HCT116 (cell line): ENCODE results near the gene SLC12A7. TPM values are rescaled to one million over a fixed set of nuclear protein-coding genes. Genes with fewer than 3 reads are reported as not detected.

Experiments
- ATAC-seq: fragments of 200-7000 bp; cut with Tn5 transposase; 2 replicates; pipeline ENCODE4 v1.9.1; 2020; ENCODE audit warnings: mild to moderate bottlenecking, moderate library complexity
- BruUV-seq: library from RNA; stranded (reverse); fragments of 400-500 nt; replicated peaks from 2 replicates; lab custom pipeline; 2021; lab: Mats Ljungman, UMichigan
- CTCF ChIA-PET: fragments of 300-600 bp; sonication (Branson Sonifier 250); formaldehyde crosslinking; loops from one replicate; lab custom pipeline; 2021; ENCODE audit warnings: antibody characterized with exemption; lab: Charles Lee
- POLR2A ChIA-PET: fragments of 300-600, 350-600 bp; sonication (Branson Sonifier 250); formaldehyde crosslinking; loops from one replicate; lab custom pipeline; 2021; ENCODE audit warnings: antibody characterized with exemption; lab: Charles Lee
- RAD21 ChIA-PET, 2 experiments: fragments of 300-600 bp; sonication (Branson Sonifier 250); formaldehyde crosslinking; loops; one replicate each; lab custom pipeline; 2023; ENCODE audit warnings: low total read pairs in 2 of 2; ENCODE audit not compliant: uncharacterized antibody in 2 of 2, unreplicated experiment in 2 of 2, low non-redundant PET in 1 of 2; lab: Charles Lee
- DNase-seq: peaks from one replicate; pipeline ENCODE4 v3.0.0-alpha.2; 2010; ENCODE audit warnings: low read depth, low spot score
- H2AFZ ChIP-seq: fragments of 200-600 bp; shearing (Covaris generic), sonication (generic); 2 replicates; pipeline ENCODE4 v1.6.1; 2017; ENCODE audit warnings: low read depth, mixed run types, mixed read lengths, antibody characterized with exemption, low read length; ENCODE audit not compliant: poor library complexity, severe bottlenecking
- H3K27ac ChIP-seq: 2 replicates; pipeline ENCODE4 v1.5.1; 2012; ENCODE audit warnings: low read depth, low read length
- H3K27me3 ChIP-seq: fragments of 200-600 bp; sonication (generic); 2 replicates; pipeline ENCODE4 v1.6.1; 2016; ENCODE audit warnings: mixed run types, low read length, mixed read lengths; ENCODE audit not compliant: insufficient read depth
- H3K36me3 ChIP-seq, 2 experiments: fragments of 200-500 bp in 1 of 2; fragments of 200-600 bp in 1 of 2; sonication (Bioruptor generic) in 1 of 2; sonication (generic) in 1 of 2; 2 replicates each; pipeline versions ENCODE4 v1.5.1 to v1.6.1; 2014 to 2016; ENCODE audit warnings: low read length in 2 of 2, inconsistent platforms in 1 of 2, mixed read lengths in 1 of 2, mixed run types in 1 of 2; ENCODE audit not compliant: insufficient read depth in 2 of 2, control insufficient read depth in 1 of 2
- H3K4me1 ChIP-seq, 2 experiments: fragments of 200-600 bp in 1 of 2; sonication (generic) in 1 of 2; 2 replicates each; pipeline versions ENCODE4 v1.5.1 to v1.6.1; 2012 to 2017; ENCODE audit warnings: low read length in 2 of 2, inconsistent platforms in 1 of 2, mild to moderate bottlenecking in 1 of 2, mixed read lengths in 1 of 2, mixed run types in 1 of 2, moderate library complexity in 1 of 2; ENCODE audit not compliant: insufficient read depth in 2 of 2, control insufficient read depth in 1 of 2
- H3K4me2 ChIP-seq: fragments of 200-600 bp; sonication (generic); 2 replicates; pipeline ENCODE4 v1.6.1; 2017; ENCODE audit warnings: mixed run types, low read length, mixed read lengths
- H3K4me3 ChIP-seq, 2 experiments: fragments of 200-600 bp in 1 of 2; sonication (generic) in 1 of 2; replicated peaks in 1 of 2; 2 replicates each; pipeline ENCODE4 v1.5.1; 2011 to 2016; ENCODE audit warnings: low read length in 2 of 2, control low read depth in 1 of 2, low read depth in 1 of 2, mild to moderate bottlenecking in 1 of 2, mixed read lengths in 1 of 2, mixed run types in 1 of 2
- H3K79me2 ChIP-seq: fragments of 200-600 bp; sonication (generic); 2 replicates; pipeline ENCODE4 v1.6.1; 2017; ENCODE audit warnings: mild to moderate bottlenecking, mixed run types, low read length, moderate library complexity, mixed read lengths; ENCODE audit not compliant: insufficient read depth
- H3K9ac ChIP-seq: fragments of 200-600 bp; sonication (generic); 2 replicates; pipeline ENCODE4 v1.6.1; 2016; ENCODE audit warnings: low read length, mixed read lengths
- H3K9me2 ChIP-seq: fragments of 200-600 bp; sonication (generic), shearing (Covaris generic); 2 replicates; pipeline ENCODE4 v1.6.1; 2017; ENCODE audit warnings: mixed run types, mild to moderate bottlenecking, moderate library complexity; ENCODE audit not compliant: insufficient read depth
- H3K9me3 ChIP-seq, 2 experiments: fragments of 200-500 bp in 1 of 2; fragments of 200-600 bp in 1 of 2; sonication (Bioruptor generic) in 1 of 2; sonication (generic) in 1 of 2; 2 replicates each; pipeline ENCODE4 v1.6.1; 2014 to 2017; ENCODE audit warnings: low read length in 2 of 2, mixed read lengths in 2 of 2, inconsistent platforms in 1 of 2, low read depth in 1 of 2, mild to moderate bottlenecking in 1 of 2, mixed run types in 1 of 2, moderate library complexity in 1 of 2; ENCODE audit not compliant: control insufficient read depth in 1 of 2, insufficient read depth in 1 of 2
- H4K20me1 ChIP-seq: fragments of 200-600 bp; sonication (generic), shearing (Covaris generic); 2 replicates; pipeline ENCODE4 v1.6.1; 2017; ENCODE audit warnings: mixed run types, mild to moderate bottlenecking, moderate library complexity; ENCODE audit not compliant: insufficient read depth
- EZH2 ChIP-seq: fragments of 200-600 bp; sonication (generic); IDR thresholded peaks from 2 replicates; pipeline ENCODE4 v1.6.1; 2017; ENCODE audit warnings: antibody characterized with exemption, mixed run types
- EZH2phosphoT487 ChIP-seq: fragments of 200-600 bp; IDR thresholded peaks from 2 replicates; pipeline ENCODE4 v1.6.1; 2018; ENCODE audit warnings: antibody characterized with exemption, borderline replicate concordance
- FOSL1 ChIP-seq: IDR thresholded peaks from 2 replicates; pipeline ENCODE4 v1.6.1; 2012; ENCODE audit warnings: low read depth
- JUND ChIP-seq: IDR thresholded peaks from 2 replicates; pipeline ENCODE4 v1.6.1; 2012
- POLR2A ChIP-seq: IDR thresholded peaks from 2 replicates; pipeline ENCODE4 v1.7.0; 2011; ENCODE audit warnings: borderline replicate concordance; ENCODE audit not compliant: insufficient read depth, insufficient read length; ENCODE audit errors: extremely low read depth
- SRF ChIP-seq: IDR thresholded peaks from 2 replicates; pipeline ENCODE4 v1.6.1; 2012; ENCODE audit warnings: low read depth
- ZNF274 ChIP-seq: fragments of 200-500 bp; sonication (Bioruptor generic); IDR thresholded peaks from 2 replicates; pipeline ENCODE4 v1.6.1; 2014; ENCODE audit warnings: mild to moderate bottlenecking, low read depth, low read length, inconsistent platforms
- intact Hi-C: fragments of 100-400 bp; cut with micrococcal nuclease; formaldehyde crosslinking; loops from 2 replicates; pipeline ENCODE4 v1.10.0; 2022
- total RNA-seq: library from RNA; stranded (reverse); gene quantifications from one replicate; pipeline ENCODE4 v1.2.1, GENCODE V29; 2021; ENCODE audit not compliant: unreplicated experiment
- TF ChIP-seq, protein P1 (sequence below): IDR thresholded peaks from 2 replicates; pipeline ENCODE4 v1.6.1; 2011; ENCODE audit warnings: mild to moderate bottlenecking, low read length, moderate library complexity; ENCODE audit not compliant: insufficient replicate concordance; ENCODE audit errors: extremely low read depth
- TF ChIP-seq, protein P2 (sequence below), 3 experiments: fragments of 200-600 bp in 1 of 3; sonication (generic) in 1 of 3; IDR thresholded peaks in 2 of 3; conservative IDR thresholded peaks in 1 of 3; 2 replicates each; pipeline ENCODE4 v1.5.1; 2012 to 2017; ENCODE audit warnings: low read depth in 2 of 3, low read length in 2 of 3, antibody characterized with exemption in 1 of 3, borderline replicate concordance in 1 of 3, control low read depth in 1 of 3, mild to moderate bottlenecking in 1 of 3, mixed read lengths in 1 of 3, mixed run types in 1 of 3, moderate library complexity in 1 of 3; ENCODE audit not compliant: insufficient read depth in 1 of 3

The SLC12A7 gene
- total RNA-seq, 1 experiment from 2014 or later = 29.6 TPM

DNA sequence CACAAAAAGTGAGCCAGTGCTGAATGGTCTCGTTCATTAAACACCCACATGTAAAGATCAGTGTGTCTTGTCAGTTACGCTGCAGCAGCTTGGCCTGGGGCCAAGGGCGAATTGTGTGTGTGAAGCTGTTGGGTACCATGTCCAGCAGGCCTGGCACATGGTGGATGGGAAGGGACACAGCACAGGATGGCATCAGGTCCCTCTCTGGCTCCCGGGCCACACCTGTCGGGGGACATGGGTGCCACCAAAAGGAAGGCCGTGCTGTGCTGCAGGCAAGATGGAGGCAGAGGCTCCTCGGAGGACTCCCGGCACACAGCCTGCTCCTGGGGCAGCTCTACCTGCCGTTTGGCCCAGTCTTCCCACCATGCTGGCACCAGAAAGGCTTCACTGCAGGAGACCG lies 71.3 kb downstream of the SLC12A7 start (continued):
- no peak for TF ChIP-seq EZH2

DNA sequence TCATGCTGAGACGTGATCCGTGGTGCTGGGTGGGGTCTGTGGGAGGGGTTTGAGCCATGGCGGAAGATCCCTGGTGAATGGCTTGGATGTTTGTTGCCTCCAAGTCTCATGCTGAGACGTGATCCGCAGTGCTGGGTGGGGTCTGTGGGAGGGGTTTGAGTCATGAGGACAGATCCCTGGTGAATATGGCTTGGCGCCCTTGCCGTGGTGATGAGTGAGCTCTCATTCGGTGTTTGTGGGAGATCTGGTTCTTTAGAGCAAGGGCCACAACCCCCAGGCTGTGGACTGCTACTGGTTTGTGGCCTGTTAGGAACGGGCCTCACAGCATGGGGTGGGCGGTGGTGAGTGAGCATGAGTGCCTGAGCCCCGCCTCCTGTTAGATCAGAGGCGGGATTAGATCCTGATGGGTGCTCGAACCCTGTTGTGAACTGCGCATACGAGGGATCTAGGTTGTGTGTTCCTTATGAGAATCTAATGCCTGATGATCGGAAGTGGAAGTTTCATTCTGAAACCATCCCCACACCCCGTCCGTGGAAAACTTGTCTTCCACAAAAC lies 72.1 kb downstream of the SLC12A7 start:
- no TSS peak for BruUV-seq
- intact Hi-C loops = no loop called here
- POLR2A ChIA-PET = no interaction called here
- no peaks in the 10 kb centered on the region for H3K27me3 ChIP-seq
- no peak for DNase-seq
- ATAC-seq = no peak
- no peak overlapping the region for H2AFZ ChIP-seq
- H3K27ac ChIP-seq = no peak overlapping the region
- no peaks in the 10 kb centered on the region for H3K9me2 ChIP-seq
- H3K9ac ChIP-seq = no peak overlapping the region
- CTCF ChIA-PET = no interaction called here
- H4K20me1 ChIP-seq = no peaks in the 10 kb centered on the region
- no peak overlapping the region for H3K4me2 ChIP-seq
- no peaks in the 10 kb centered on the region for H3K79me2 ChIP-seq
- H3K4me3 ChIP-seq = no peak overlapping the region
- H3K36me3 ChIP-seq = no peaks in the 10 kb centered on the region
- TF ChIP-seq FOSL1 (no peak), JUND (no peak), SRF (no peak)
- RAD21 ChIA-PET = no interaction called here
- no peaks in the 10 kb centered on the region for H3K4me1 ChIP-seq
- H3K9me3 ChIP-seq = peaks cover 0 to 3% of the 10 kb centered on the region in 2 experiments; a peak in 2 of 4 replicates

DNA sequence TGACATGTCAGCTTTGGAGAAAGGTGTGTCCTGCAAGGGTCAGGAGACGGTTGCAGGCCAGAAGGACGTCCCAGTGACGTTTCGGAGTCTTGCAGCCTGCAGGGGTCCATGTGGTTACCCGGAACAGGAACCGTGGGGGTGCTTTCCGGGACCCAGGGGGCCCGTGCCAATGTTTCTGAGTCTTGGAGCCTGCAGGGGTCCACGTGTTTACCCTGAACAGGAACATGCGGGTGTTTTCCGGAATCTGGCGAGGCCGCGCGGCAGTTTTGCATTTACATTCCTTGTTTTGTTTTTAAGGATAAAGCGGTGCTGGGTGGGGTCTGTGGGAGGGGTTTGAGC lies 72.7 kb downstream of the SLC12A7 start:
- RAD21 ChIA-PET = no interaction called here
- no peak for ATAC-seq
- BruUV-seq = no TSS peak

More for the DNA sequence above, 72.7 kb downstream of the SLC12A7 start:
- Histone ChIP-seq H3K9ac (no peak overlapping the region), H3K79me2 (no peaks in the 10 kb centered on the region), H3K27me3 (no peaks in the 10 kb centered on the region), H2AFZ (no peak overlapping the region), H3K4me3 (no peak overlapping the region), H4K20me1 (no peaks in the 10 kb centered on the region), H3K9me3 (no peaks in the 10 kb centered on the region), H3K4me2 (no peak overlapping the region), H3K4me1 (no peaks in the 10 kb centered on the region), H3K27ac (no peak overlapping the region), H3K36me3 (no peaks in the 10 kb centered on the region), H3K9me2 (no peaks in the 10 kb centered on the region)
- ChIA-PET CTCF (no interaction called here), POLR2A (no interaction called here)
- intact Hi-C loops = no loop called here
- DNase-seq = no peak
- TF ChIP-seq, protein P1, sequence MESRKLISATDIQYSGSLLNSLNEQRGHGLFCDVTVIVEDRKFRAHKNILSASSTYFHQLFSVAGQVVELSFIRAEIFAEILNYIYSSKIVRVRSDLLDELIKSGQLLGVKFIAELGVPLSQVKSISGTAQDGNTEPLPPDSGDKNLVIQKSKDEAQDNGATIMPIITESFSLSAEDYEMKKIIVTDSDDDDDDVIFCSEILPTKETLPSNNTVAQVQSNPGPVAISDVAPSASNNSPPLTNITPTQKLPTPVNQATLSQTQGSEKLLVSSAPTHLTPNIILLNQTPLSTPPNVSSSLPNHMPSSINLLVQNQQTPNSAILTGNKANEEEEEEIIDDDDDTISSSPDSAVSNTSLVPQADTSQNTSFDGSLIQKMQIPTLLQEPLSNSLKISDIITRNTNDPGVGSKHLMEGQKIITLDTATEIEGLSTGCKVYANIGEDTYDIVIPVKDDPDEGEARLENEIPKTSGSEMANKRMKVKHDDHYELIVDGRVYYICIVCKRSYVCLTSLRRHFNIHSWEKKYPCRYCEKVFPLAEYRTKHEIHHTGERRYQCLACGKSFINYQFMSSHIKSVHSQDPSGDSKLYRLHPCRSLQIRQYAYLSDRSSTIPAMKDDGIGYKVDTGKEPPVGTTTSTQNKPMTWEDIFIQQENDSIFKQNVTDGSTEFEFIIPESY = no peak
- TF ChIP-seq, protein P2, sequence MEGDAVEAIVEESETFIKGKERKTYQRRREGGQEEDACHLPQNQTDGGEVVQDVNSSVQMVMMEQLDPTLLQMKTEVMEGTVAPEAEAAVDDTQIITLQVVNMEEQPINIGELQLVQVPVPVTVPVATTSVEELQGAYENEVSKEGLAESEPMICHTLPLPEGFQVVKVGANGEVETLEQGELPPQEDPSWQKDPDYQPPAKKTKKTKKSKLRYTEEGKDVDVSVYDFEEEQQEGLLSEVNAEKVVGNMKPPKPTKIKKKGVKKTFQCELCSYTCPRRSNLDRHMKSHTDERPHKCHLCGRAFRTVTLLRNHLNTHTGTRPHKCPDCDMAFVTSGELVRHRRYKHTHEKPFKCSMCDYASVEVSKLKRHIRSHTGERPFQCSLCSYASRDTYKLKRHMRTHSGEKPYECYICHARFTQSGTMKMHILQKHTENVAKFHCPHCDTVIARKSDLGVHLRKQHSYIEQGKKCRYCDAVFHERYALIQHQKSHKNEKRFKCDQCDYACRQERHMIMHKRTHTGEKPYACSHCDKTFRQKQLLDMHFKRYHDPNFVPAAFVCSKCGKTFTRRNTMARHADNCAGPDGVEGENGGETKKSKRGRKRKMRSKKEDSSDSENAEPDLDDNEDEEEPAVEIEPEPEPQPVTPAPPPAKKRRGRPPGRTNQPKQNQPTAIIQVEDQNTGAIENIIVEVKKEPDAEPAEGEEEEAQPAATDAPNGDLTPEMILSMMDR (IDR thresholded peaks at IDR 0.05 in 2 of 3, conservative IDR thresholded peaks at IDR 0.05 in 1 of 3; ENCODE audit: borderline replicate concordance in 1 of 3, insufficient read depth in 1 of 3, low read depth in 2 of 3, low read length in 2 of 3) = no peak
- no peak for TF ChIP-seq POLR2A
- TF ChIP-seq ZNF274 = no peak
- no peak for TF ChIP-seq EZH2phosphoT487
